GM12801 (cell line): ENCODE data around the gene ZC3H12D.

Experiments
- CTCF ChIP-seq: IDR thresholded peaks from one replicate; pipeline ENCODE4 v1.5.1; 2011; ENCODE audit warnings: control low read depth; ENCODE audit not compliant: insufficient read length; ENCODE audit errors: extremely low read depth

Gene ZC3H12D

GRCh38 chr6:149453597-149454345 is 31.0 kb downstream of the ZC3H12D start:
- TF ChIP-seq CTCF: no peak

- TF ChIP-seq CTCF: no peak
These were observed 32.5 kb downstream of the ZC3H12D start for GRCh38 chr6:149452037-149452939.

- no peak for TF ChIP-seq CTCF
These were observed 33.3 kb downstream of the ZC3H12D start for GRCh38 chr6:149451376-149452036.

- no peak for TF ChIP-seq CTCF
These were observed 34.0 kb downstream of the ZC3H12D start for GRCh38 chr6:149450679-149451375.

GRCh38 chr6:149449831-149450678 is 34.8 kb downstream of the ZC3H12D start:
- TF ChIP-seq CTCF: no peak

GRCh38 chr6:149448821-149449453 is 35.9 kb downstream of the ZC3H12D start:
- no peak for TF ChIP-seq CTCF
